ENCODE results near the gene SHB.

The SHB gene

GRCh38 chr9:37988602-37989001, 80.4 kb downstream of the SHB start:
- DNase-seq (ENCODE audit: low spot score) = no peak

- no peak for DNase-seq (ENCODE audit: low spot score)
These were observed 81.0 kb downstream of the SHB start for GRCh38 chr9:37988041-37988440.

- no peak for DNase-seq (ENCODE audit: low spot score)
These were observed 81.5 kb downstream of the SHB start for GRCh38 chr9:37987467-37987981.

GRCh38 chr9:37986771-37987258, 82.2 kb downstream of the SHB start:
- DNase-seq (ENCODE audit: low spot score) = no peak

- no peak for DNase-seq (ENCODE audit: low spot score)
These were observed 83.0 kb downstream of the SHB start for GRCh38 chr9:37986001-37986400.

- peak; percentile 65 for DNase-seq (ENCODE audit: low spot score)
These were observed 84.1 kb downstream of the SHB start for GRCh38 chr9:37984672-37985611.

GRCh38 chr9:37984278-37984671, 84.8 kb downstream of the SHB start:
- no peak for DNase-seq (ENCODE audit: low spot score)

- DNase-seq (ENCODE audit: low spot score) = no peak
These were observed 85.5 kb downstream of the SHB start for GRCh38 chr9:37983381-37984067.

- DNase-seq (ENCODE audit: low spot score) = no peak
These were observed 89.2 kb downstream of the SHB start for GRCh38 chr9:37979844-37980243.

- DNase-seq (ENCODE audit: low spot score) = no peak
These were observed 90.0 kb downstream of the SHB start for GRCh38 chr9:37978983-37979382.

GRCh38 chr9:37978481-37978864, 90.6 kb downstream of the SHB start:
- no peak for DNase-seq (ENCODE audit: low spot score)

- no peak for DNase-seq (ENCODE audit: low spot score)
These were observed 91.1 kb downstream of the SHB start for GRCh38 chr9:37977851-37978480.

- DNase-seq (ENCODE audit: low spot score) = peak; percentile 84
These were observed 92.1 kb downstream of the SHB start for GRCh38 chr9:37976714-37977477.

GRCh38 chr9:37975639-37976038, 93.4 kb downstream of the SHB start:
- DNase-seq (ENCODE audit: low spot score) = no peak

- DNase-seq (ENCODE audit: low spot score) = no peak
These were observed 94.4 kb downstream of the SHB start for GRCh38 chr9:37974506-37975173.

- no peak for DNase-seq (ENCODE audit: low spot score)
These were observed 96.6 kb downstream of the SHB start for GRCh38 chr9:37972351-37972848.

GRCh38 chr9:37971691-37972090, 97.3 kb downstream of the SHB start:
- no peak for DNase-seq (ENCODE audit: low spot score)

GRCh38 chr9:37971108-37971459, 97.9 kb downstream of the SHB start:
- DNase-seq (ENCODE audit: low spot score) = no peak

- DNase-seq (ENCODE audit: low spot score) = no peak
These were observed 98.5 kb downstream of the SHB start for GRCh38 chr9:37970301-37971107.

Measured in AG08396 (cell line).